GM13977 (cell line): Measurements from ENCODE around the gene RAI14.
"Not testable (repeated sequence)": the region's sequence is repeated elsewhere in the genome, so short reads cannot be mapped to it uniquely, and the experiment has no call there.

Experiments used
- DNase-seq: peaks from one replicate; pipeline ENCODE4 v3.0.0; 2012; ENCODE audit warnings: low spot score
- in situ Hi-C: fragments of 300-500 bp; cut with MboI; formaldehyde crosslinking; loops from one replicate; pipeline ENCODE4 v1.12.0; 2022; ENCODE audit warnings: low sequenced_read_pairs, low pct_unique_long_range_greater_than_20kb, mixed read lengths, inconsistent platforms; ENCODE audit not compliant: unreplicated experiment
- TF ChIP-seq, protein P1 (sequence below): IDR thresholded peaks from 2 replicates; pipeline ENCODE4 v1.5.1; 2012; ENCODE audit warnings: mild to moderate bottlenecking, control low read depth; ENCODE audit not compliant: insufficient read depth; ENCODE audit errors: extremely low read depth, missing control alignments

RAI14 gene

DNA sequence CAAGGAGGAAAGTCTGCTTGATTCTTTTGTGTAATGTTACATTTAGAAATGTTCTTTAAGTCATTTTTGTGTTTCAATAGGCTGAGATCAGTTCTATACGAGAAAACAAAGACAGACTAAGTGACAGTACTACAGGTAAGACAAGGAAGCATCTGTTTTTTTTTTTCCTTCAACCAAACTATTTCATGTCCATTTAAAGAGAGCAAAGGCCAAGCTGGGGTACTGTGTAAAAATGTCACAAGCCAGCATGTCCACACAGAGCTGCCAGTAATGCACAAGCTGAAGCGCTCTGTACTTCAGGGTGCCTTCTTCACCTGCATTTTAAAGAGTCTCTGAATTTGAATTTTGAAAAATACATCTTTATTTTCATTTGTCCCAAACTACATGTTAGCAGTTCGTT lies 162.6 kb downstream of the RAI14 start:
- TF ChIP-seq, protein P1, sequence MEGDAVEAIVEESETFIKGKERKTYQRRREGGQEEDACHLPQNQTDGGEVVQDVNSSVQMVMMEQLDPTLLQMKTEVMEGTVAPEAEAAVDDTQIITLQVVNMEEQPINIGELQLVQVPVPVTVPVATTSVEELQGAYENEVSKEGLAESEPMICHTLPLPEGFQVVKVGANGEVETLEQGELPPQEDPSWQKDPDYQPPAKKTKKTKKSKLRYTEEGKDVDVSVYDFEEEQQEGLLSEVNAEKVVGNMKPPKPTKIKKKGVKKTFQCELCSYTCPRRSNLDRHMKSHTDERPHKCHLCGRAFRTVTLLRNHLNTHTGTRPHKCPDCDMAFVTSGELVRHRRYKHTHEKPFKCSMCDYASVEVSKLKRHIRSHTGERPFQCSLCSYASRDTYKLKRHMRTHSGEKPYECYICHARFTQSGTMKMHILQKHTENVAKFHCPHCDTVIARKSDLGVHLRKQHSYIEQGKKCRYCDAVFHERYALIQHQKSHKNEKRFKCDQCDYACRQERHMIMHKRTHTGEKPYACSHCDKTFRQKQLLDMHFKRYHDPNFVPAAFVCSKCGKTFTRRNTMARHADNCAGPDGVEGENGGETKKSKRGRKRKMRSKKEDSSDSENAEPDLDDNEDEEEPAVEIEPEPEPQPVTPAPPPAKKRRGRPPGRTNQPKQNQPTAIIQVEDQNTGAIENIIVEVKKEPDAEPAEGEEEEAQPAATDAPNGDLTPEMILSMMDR: no peak
- DNase-seq: no peak
- in situ Hi-C loops: no loop called here

GRCh38 chr5:34820593-34820992 lies 164.5 kb downstream of the RAI14 start:
- TF ChIP-seq, protein P1: no peak
- in situ Hi-C loops: no loop called here
- no peak for DNase-seq

DNA sequence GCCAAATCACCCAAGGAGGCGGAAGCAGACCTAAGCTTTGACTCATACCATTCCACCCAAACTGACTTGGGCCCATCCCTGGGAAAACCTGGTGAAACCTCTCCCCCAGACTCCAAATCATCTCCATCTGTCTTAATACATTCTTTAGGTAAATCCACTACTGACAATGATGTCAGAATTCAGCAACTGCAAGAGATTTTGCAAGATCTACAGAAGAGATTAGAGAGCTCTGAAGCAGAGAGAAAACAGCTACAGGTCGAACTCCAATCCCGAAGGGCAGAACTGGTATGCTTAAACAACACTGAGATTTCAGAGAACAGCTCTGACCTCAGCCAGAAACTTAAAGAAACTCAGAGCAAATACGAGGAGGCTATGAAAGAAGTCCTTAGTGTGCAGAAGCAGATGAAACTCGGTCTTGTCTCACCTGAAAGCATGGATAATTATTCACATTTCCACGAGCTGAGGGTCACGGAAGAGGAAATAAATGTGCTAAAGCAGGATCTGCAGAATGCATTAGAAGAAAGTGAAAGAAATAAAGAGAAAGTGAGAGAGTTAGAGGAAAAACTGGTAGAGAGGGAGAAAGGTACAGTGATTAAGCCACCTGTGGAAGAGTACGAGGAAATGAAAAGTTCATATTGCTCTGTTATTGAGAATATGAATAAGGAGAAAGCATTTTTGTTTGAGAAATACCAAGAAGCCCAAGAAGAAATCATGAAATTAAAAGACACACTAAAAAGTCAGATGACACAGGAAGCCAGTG lies 167.0 kb downstream of the RAI14 start:
- DNase-seq: no peak
- in situ Hi-C loops: no loop called here
- TF ChIP-seq, protein P1: no peak

DNA sequence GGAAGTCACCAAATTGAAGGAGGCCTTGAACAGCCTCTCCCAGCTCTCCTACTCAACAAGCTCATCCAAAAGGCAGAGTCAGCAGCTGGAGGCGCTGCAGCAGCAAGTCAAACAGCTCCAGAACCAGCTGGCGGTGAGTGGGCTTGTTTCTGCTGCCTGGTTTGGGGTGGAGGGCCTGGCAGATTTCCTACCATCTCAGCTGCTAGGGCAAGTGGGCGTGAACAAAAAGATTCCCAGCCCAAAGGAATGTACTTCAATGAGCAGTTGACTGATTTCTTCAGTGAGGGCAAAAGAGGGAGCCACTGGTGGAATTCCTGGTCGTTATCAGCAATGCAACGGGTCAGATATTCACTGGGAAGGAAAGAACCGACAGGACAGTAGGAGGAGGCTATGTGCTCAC lies 170.2 kb downstream of the RAI14 start:
- TF ChIP-seq, protein P1: no peak
- DNase-seq: no peak
- in situ Hi-C loops: no loop called here

- TF ChIP-seq, protein P1: no peak
- DNase-seq: no peak
- in situ Hi-C loops: no loop called here
Observed at GRCh38 chr5:34827588-34828506, 171.7 kb downstream of the RAI14 start.

GRCh38 chr5:34830827-34831226 lies 174.7 kb downstream of the RAI14 start:
- DNase-seq, in situ Hi-C loops: not testable (repeated sequence)

DNA sequence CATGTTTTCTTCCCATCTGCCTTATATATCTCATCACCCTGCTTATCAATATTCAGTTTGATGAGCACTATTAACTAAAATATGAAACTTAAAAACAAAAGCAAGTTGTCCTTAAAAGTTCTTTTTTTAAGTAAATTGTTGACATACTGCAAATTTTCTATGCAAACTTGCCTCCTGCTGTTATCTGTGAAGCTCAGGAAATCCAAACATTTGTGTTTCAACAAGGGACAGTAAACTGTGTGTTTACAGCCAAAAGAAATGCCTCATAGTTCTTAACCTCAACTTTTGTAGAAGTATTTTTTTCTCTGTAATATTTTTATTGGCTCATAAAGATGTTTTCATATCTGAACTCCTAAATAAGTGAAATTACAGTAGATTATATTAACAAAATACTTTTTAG lies 175.2 kb downstream of the RAI14 start:
- in situ Hi-C loops: no loop called here
- TF ChIP-seq, protein P1: no peak
- DNase-seq: no peak
